Endothelial cell of umbilical vein (primary cell): ENCODE results near the gene KRTAP10-11.

ENCODE experiments used
- EZH2 ChIP-seq: IDR thresholded peaks from 2 replicates; pipeline ENCODE4 v1.6.1; 2012; ENCODE audit warnings: borderline replicate concordance, low read depth, mild to moderate bottlenecking, moderate library complexity, low read length, inconsistent platforms; ENCODE audit not compliant: severe bottlenecking
- JUN ChIP-seq: IDR thresholded peaks from 2 replicates; pipeline ENCODE4 v1.6.1; 2011; ENCODE audit warnings: borderline replicate concordance, low read depth; ENCODE audit not compliant: insufficient read length, insufficient read depth
- POLR2AphosphoS5 ChIP-seq: IDR thresholded peaks from 2 replicates; pipeline ENCODE4 v1.6.1; 2012; ENCODE audit warnings: low read depth, mild to moderate bottlenecking, control low read depth, low read length, moderate library complexity; ENCODE audit not compliant: insufficient read depth
- TF ChIP-seq, protein P1 (sequence below), 2 donors: IDR thresholded peaks; 1 replicate in 1 of 2; 2 replicates in 1 of 2; pipeline ENCODE4 v1.5.1; 2011; ENCODE audit warnings: low read length in 2 of 2, mild to moderate bottlenecking in 2 of 2, moderate library complexity in 2 of 2, control low read depth in 1 of 2, inconsistent platforms in 1 of 2, low read depth in 1 of 2; ENCODE audit not compliant: insufficient read depth in 1 of 2; ENCODE audit errors: extremely low read depth in 1 of 2
- TF ChIP-seq, protein P2 (sequence below): IDR thresholded peaks from 2 replicates; pipeline ENCODE4 v1.6.1; 2011; ENCODE audit not compliant: insufficient read depth, insufficient read length

DNA sequence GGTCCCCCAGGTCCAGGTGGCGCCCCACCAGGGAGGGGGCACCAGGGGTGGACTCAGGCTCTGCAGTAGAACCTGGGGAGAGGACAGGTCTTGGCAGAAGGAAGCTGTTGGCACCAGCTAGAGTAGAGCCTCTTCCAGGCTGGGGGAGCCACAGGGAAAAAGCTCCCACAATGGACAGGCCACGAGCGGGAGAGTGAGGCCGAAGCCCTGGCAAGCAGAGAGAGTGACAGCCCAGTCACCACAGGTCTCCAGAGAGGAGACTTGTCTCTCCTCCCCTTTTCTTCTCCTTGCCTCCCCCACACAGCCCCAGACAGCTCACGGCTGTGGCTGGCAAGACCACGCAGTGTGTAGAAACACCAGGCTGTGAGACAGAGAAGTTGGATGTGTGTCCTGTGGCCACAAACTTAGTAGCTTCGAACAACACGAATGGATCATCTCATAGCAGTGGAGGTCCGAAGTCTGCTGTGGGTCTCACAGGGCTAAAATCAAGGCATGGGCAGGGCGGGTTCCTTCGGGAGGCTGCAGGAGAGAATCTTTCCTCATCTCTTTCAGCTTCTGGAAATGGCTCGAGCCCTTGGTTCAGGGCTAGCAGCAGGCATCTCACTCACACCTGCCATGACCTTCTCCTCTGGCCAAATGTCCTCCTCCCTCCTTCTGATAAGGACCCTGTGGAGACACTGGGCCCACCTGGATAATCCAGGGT is 4.9 kb downstream of the KRTAP10-11 start:
- TF ChIP-seq, protein P1, sequence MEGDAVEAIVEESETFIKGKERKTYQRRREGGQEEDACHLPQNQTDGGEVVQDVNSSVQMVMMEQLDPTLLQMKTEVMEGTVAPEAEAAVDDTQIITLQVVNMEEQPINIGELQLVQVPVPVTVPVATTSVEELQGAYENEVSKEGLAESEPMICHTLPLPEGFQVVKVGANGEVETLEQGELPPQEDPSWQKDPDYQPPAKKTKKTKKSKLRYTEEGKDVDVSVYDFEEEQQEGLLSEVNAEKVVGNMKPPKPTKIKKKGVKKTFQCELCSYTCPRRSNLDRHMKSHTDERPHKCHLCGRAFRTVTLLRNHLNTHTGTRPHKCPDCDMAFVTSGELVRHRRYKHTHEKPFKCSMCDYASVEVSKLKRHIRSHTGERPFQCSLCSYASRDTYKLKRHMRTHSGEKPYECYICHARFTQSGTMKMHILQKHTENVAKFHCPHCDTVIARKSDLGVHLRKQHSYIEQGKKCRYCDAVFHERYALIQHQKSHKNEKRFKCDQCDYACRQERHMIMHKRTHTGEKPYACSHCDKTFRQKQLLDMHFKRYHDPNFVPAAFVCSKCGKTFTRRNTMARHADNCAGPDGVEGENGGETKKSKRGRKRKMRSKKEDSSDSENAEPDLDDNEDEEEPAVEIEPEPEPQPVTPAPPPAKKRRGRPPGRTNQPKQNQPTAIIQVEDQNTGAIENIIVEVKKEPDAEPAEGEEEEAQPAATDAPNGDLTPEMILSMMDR (IDR thresholded peaks at IDR 0.05; ENCODE audit: extremely low read depth in 1 of 2, insufficient read depth in 1 of 2, low read depth in 1 of 2, low read length in 2 of 2) = no peak
- TF ChIP-seq EZH2 (no peak), POLR2AphosphoS5 (no peak), JUN (no peak)
- TF ChIP-seq, protein P2, sequence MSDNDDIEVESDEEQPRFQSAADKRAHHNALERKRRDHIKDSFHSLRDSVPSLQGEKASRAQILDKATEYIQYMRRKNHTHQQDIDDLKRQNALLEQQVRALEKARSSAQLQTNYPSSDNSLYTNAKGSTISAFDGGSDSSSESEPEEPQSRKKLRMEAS = no peak
